ENCODE measurements around the gene VWA3B. TPM values are rescaled to one million over a fixed set of nuclear protein-coding genes. Genes with fewer than 3 reads are reported as not detected.

The VWA3B gene
- total RNA-seq, 3 donors from 2014 or later: not detected

DNA sequence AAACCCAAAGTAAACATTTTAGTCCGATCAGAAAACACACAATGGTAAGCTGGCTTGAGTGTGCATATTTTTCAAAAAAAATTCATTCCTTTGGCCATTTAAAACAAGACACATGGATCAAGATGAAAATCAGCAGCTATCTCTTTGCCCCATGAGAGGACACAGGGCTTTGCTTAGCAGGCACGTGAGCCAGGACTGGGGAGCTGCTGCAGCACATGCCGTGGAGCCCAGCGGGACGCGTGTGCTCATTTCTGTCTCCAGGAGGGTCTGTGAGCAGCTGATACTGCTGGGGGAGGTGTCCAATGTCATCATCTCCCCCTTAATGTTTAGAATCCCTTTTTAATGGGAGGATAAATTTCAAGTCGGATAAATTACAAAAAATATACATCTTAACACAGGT lies 209.5 kb downstream of the VWA3B start:
- intact Hi-C loops (cut with DNase I; ENCODE audit: low total_unique reads): no loop called here
- Histone ChIP-seq H3K4me3 (no peak overlapping the region), H3K27me3 (no peaks in the 10 kb centered on the region), H3K4me1 (no peaks in the 10 kb centered on the region), H3K36me3 (no peaks in the 10 kb centered on the region), H3K27ac (no peak overlapping the region), H3K9me3 (no peaks in the 10 kb centered on the region)
- TF ChIP-seq, protein P1, sequence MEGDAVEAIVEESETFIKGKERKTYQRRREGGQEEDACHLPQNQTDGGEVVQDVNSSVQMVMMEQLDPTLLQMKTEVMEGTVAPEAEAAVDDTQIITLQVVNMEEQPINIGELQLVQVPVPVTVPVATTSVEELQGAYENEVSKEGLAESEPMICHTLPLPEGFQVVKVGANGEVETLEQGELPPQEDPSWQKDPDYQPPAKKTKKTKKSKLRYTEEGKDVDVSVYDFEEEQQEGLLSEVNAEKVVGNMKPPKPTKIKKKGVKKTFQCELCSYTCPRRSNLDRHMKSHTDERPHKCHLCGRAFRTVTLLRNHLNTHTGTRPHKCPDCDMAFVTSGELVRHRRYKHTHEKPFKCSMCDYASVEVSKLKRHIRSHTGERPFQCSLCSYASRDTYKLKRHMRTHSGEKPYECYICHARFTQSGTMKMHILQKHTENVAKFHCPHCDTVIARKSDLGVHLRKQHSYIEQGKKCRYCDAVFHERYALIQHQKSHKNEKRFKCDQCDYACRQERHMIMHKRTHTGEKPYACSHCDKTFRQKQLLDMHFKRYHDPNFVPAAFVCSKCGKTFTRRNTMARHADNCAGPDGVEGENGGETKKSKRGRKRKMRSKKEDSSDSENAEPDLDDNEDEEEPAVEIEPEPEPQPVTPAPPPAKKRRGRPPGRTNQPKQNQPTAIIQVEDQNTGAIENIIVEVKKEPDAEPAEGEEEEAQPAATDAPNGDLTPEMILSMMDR (IDR thresholded peaks at IDR 0.05): no peak
- no peak for TF ChIP-seq POLR2AphosphoS5 (IDR thresholded peaks at IDR 0.05)
- no peak for TF ChIP-seq POLR2A (IDR thresholded peaks at IDR 0.05)
- DNase-seq (ENCODE audit: low spot score in 2 of 2): no peak

DNA sequence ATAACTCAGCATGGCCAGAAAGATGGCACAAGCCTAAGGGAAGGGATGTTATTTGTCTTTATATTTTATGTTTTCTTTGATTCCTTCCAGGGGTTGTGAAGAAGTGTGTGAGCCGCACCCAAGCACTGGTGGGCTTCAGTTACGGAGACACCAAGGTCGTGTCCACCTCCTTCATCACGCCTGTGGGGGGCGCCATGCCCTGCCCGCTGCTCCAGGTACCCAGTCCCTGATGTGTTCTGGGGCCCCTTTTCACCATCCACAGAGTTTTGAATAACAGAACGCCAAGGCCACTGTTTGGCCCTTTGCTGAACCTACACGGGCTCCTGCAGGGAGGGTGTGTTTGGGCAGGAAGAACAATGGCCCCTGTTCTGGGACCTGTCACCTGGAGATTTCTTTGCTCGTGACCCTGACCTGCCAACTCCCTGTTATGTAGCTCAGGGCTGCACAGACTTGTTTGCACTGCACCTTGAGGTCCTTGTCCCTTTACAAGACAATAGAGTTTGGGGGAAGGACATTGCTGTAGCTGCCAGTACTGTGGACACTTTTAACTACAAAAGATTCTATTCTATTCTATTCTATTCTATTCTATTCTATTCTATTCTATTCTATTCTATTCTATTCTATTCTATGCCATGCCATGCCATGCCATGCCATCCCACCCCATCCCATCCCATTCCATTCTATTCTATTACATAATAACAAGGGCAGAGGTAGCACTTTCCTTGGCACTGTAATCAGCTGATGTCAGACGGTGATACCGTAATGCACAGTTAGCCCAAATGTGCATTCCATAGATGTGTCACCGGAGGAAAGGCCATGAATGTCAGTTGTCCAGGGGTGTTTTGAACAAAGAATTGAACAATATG lies 211.1 kb downstream of the VWA3B start:
- Histone ChIP-seq H3K4me1 (no peaks in the 10 kb centered on the region), H3K9me3 (no peaks in the 10 kb centered on the region), H3K36me3 (no peaks in the 10 kb centered on the region), H3K27ac (no peak overlapping the region), H3K4me3 (no peak overlapping the region), H3K27me3 (no peaks in the 10 kb centered on the region)
- DNase-seq (ENCODE audit: low spot score in 2 of 2): no peak
- TF ChIP-seq, protein P1 (IDR thresholded peaks at IDR 0.05): no peak
- TF ChIP-seq POLR2A (IDR thresholded peaks at IDR 0.05): no peak
- no peak for TF ChIP-seq POLR2AphosphoS5 (IDR thresholded peaks at IDR 0.05)
- intact Hi-C loops (cut with DNase I; ENCODE audit: low total_unique reads): no loop called here

DNA sequence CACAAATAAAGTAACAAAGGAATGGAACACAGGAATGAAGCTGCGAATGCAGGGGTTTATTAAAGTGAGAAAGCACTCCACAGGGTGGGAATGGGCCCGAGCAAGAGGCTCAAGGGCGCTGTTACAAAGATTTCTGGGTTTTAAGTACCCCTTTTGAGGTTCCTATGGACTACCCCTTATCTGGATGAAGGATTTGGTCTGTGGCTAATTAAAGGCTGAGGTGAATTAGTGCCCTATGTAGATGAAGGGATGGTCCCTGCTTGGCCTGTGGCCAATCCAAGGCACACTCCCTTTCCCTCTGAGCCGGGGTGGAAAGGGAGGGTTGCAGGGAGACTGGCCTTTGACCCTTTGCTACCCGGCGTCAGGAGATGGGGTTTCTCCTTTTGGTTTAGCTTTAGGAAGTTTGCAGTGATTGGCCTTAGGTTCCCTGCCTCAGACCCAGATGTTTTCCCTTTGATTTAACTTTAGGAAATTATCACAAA lies 211.8 kb downstream of the VWA3B start:
- intact Hi-C loops (cut with DNase I; ENCODE audit: low total_unique reads): no loop called here
- H3K27me3 ChIP-seq: no peaks in the 10 kb centered on the region
- no peak overlapping the region for H3K4me3 ChIP-seq
- no peak overlapping the region for H3K27ac ChIP-seq
- DNase-seq (ENCODE audit: low spot score in 2 of 2): no peak
- TF ChIP-seq POLR2A (IDR thresholded peaks at IDR 0.05): no peak
- TF ChIP-seq, protein P1 (IDR thresholded peaks at IDR 0.05): no peak
- no peak for TF ChIP-seq POLR2AphosphoS5 (IDR thresholded peaks at IDR 0.05)
- H3K36me3 ChIP-seq: no peaks in the 10 kb centered on the region
- H3K9me3 ChIP-seq: no peaks in the 10 kb centered on the region
- H3K4me1 ChIP-seq: no peaks in the 10 kb centered on the region

DNA sequence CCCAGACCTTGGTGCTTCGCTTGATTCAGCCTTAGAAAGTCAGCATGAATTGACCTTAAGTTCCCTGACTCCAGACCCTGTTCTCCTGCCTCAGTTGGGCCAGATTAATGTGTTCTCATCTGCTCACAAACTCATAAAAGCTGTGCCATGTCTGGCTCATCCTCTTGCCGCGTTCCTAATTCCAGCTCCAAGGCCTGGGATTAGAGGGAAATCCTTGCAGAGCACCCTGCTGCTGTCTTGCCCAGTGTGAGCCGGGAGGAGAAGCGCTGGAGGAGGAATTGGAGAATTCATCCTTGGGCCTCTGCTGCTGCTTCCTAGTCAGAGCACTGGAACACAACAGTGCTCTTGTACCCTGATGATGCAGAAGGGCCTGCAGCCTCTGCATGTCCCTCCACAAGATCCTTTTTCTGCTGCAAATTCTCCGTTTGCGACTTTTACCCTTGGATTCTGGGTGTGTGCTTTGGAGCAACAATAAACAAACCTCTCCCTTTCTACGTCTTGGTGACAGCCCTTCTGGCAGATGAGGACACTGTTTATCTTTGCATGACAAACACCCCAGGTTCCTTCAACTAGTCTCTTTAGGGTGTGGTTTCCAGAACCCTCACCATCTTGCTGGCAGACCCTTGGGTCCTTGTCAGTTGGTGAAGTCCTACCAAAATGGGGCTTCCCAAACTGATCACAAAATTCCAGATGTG lies 212.4 kb downstream of the VWA3B start:
- intact Hi-C loops (cut with DNase I; ENCODE audit: low total_unique reads): no loop called here
- no peak overlapping the region for H3K27ac ChIP-seq
- no peaks in the 10 kb centered on the region for H3K9me3 ChIP-seq
- H3K36me3 ChIP-seq: no peaks in the 10 kb centered on the region
- no peak for DNase-seq (ENCODE audit: low spot score in 2 of 2)
- H3K4me1 ChIP-seq: no peaks in the 10 kb centered on the region
- no peaks in the 10 kb centered on the region for H3K27me3 ChIP-seq
- no peak overlapping the region for H3K4me3 ChIP-seq
- TF ChIP-seq POLR2A (IDR thresholded peaks at IDR 0.05) (no peak), POLR2AphosphoS5 (IDR thresholded peaks at IDR 0.05) (no peak)
- TF ChIP-seq, protein P1 (IDR thresholded peaks at IDR 0.05): no peak
